ENCODE measurements around the gene TAF9B.
A peak's percentile ranks its signal among the peaks of the same experiment; 100 is the strongest.

- TF ChIP-seq POLR2A (IDR thresholded peaks at IDR 0.05; ENCODE audit: low read length) (peak; percentile 77), GATA1 (IDR thresholded peaks at IDR 0.05; ENCODE audit: low read depth, low read length) (no peak)
Measured at GRCh38 chrX:78103623-78104446, 35.6 kb downstream of the TAF9B start, which contains the start of gene PGK1.

Measured in erythroblast (primary cell).